Stimulated activated naive CD8-positive, alpha-beta T cell treated with anti-CD3 and anti-CD28 coated beads, Interleukin-15, Interleukin-2, amounts not matched to agents 100 ng/mL and 50 ng/mL, for 24 hours (primary cell): Measurements from ENCODE around the gene CRB2.
A peak's percentile ranks its signal among the peaks of the same experiment; 100 is the strongest.

Experiments
- H3K27ac Mint-ChIP-seq: one replicate; pipeline ENCODE4 v1.8.0; 2021; ENCODE audit warnings: mild to moderate bottlenecking, mixed read lengths
- H3K27me3 Mint-ChIP-seq: one replicate; pipeline ENCODE4 v1.8.0; 2021; ENCODE audit warnings: mixed read lengths
- H3K36me3 Mint-ChIP-seq: one replicate; pipeline ENCODE4 v1.8.0; 2021; ENCODE audit warnings: low read depth, mixed read lengths
- H3K4me1 Mint-ChIP-seq: one replicate; pipeline ENCODE4 v1.8.0; 2021; ENCODE audit warnings: low read depth, mixed read lengths
- H3K4me3 Mint-ChIP-seq: one replicate; pipeline ENCODE4 v1.8.0; 2021; ENCODE audit warnings: mild to moderate bottlenecking, mixed read lengths
- H3K9me3 Mint-ChIP-seq: one replicate; pipeline ENCODE4 v1.8.0; 2021; ENCODE audit warnings: mixed read lengths

The CRB2 gene

DNA sequence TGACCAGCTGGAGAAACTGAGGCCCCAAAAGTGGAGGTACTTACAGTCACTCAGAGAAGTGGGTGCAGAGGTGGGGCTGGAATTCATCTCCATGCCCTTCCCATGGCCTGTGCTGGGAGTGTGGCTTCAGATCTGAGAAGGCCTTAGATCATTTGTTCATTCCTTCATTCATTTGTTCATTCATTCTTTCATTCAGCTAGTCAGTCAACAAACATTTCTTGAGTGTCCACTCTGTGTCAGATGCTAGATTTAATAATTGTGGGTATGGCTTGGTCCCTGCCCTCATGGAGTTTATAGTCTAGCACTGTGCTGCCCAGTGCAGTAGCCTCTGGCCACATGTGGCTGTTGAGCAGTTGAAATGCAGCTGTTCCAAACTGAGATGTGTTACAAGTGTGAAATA, 19.0 kb upstream of the CRB2 start:
- Mint-ChIP-seq H3K4me1 (peaks cover 86% of the 10 kb centered on the region), H3K4me3 (no peak overlapping the region), H3K27ac (no peak overlapping the region), H3K36me3 (no peaks in the 10 kb centered on the region), H3K27me3 (no peaks in the 10 kb centered on the region), H3K9me3 (no peaks in the 10 kb centered on the region)

DNA sequence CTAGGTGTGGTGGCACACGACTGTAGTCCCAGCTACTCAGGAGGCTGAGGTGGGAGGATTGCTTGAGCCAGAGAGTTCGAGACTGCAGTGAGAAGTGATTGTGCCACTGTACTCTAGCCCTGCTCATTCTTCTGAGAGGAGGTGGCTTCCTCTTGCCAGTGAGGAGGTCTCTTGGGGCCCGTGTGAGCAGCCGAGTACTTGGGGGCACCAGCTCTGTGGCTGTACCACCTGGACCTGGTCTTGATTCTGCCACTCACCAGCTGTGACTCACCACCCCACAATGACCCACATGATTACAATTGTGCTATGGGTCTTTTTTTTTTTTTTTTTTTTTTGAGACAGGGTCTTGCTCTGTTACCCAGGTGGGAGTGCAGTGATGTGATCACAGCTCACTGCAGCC, 18.0 kb upstream of the CRB2 start:
- H3K27me3 Mint-ChIP-seq: no peaks in the 10 kb centered on the region
- peaks cover 84% of the 10 kb centered on the region for H3K4me1 Mint-ChIP-seq
- no peaks in the 10 kb centered on the region for H3K9me3 Mint-ChIP-seq
- H3K4me3 Mint-ChIP-seq: no peak overlapping the region
- H3K36me3 Mint-ChIP-seq: no peaks in the 10 kb centered on the region
- peak overlapping the region; percentile 97 for H3K27ac Mint-ChIP-seq

DNA sequence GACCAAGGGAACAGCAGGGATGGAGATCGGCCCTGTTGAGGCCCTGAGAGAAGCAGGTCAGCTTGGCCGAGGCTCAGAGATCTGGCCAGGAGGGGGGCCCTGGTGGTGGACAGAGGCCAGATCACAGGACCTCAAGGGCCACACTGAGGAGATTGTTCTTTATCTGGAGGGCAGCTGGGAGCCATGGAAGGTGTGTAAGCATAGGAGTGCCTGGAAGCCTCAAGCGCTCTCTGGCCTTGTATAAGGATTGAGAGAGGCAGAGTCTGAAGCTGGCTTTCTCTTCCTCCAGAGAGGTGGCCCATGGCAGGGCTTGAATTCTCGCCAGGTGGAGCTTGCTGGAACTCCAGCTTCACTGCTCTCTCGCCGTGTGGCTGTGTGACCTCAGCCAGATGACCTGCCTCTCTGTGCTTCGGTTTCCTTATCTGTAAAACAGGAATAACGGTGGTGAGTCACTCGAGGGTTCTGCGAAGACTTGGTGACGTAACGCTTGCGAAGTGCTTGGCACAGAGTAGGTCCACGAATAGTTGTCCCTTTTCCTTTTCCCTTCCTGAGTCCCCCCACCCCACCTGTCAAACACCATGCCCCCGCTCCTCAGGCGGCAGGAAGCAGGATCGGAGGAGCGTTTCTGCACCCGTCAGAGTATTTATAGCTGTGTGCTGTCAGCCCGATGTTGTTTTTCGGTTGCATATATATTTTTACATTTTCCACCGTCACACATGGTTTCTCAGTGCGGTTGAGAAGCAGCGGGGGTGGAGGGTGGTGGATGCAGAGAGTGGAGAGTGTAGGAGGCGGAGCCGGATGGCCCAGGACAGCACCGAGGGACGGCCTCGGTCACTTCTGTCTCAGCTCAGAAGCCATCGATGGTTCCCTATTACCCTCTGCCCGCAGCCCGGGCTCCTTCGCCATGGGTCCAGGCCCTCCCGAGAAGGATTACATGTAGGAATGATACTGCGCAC, 17.0 kb upstream of the CRB2 start:
- Mint-ChIP-seq H3K27me3 (no peaks in the 10 kb centered on the region), H3K9me3 (no peaks in the 10 kb centered on the region), H3K4me1 (peaks cover 87% of the 10 kb centered on the region), H3K4me3 (peak overlapping the region; percentile 76), H3K27ac (peak overlapping the region; percentile 97), H3K36me3 (no peaks in the 10 kb centered on the region)

DNA sequence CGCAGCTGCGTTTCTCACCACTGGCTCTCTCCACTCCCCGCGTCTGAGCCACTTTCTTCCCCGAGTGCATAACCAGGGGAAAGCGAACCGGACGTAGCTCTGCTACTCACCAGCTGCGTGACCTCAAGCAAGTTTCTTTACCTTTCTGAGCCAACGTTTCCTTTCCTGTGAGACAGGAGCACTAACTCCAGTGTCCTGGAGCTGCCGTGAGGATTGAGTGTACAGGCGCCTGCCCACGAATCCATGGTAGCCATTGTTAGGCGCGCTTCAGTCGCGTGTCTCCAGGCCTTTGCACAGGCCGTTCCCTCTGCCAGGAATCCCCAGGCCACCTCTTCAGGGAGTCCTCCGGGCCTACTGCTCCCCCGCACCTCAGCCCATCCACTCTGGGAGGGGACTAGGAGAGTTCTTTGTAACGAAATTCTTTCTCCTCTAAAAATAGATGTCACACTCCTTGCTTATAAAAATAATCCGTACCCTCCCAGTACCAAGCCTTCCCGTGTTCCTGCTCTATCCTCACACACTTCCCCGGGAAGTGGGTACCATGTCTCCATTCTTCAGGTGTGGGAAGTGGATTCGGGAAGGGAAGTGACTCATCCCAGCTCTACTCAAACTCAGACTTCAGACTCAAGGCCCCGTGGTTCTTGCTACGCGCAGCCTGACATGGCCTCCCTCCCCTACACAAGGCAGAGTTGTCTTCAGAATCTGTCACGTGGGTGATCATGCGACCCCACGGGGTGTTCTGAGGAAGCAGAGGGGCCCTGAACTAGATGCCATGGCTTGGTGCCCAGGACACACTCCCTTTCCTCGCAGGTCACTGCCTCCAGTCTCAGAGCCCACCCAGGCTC, 16.1 kb upstream of the CRB2 start:
- peak overlapping the region; percentile 97 for H3K27ac Mint-ChIP-seq
- no peaks in the 10 kb centered on the region for H3K36me3 Mint-ChIP-seq
- no peaks in the 10 kb centered on the region for H3K27me3 Mint-ChIP-seq
- no peaks in the 10 kb centered on the region for H3K9me3 Mint-ChIP-seq
- H3K4me1 Mint-ChIP-seq: peaks cover 81% of the 10 kb centered on the region
- peak overlapping the region; percentile 76 for H3K4me3 Mint-ChIP-seq

DNA sequence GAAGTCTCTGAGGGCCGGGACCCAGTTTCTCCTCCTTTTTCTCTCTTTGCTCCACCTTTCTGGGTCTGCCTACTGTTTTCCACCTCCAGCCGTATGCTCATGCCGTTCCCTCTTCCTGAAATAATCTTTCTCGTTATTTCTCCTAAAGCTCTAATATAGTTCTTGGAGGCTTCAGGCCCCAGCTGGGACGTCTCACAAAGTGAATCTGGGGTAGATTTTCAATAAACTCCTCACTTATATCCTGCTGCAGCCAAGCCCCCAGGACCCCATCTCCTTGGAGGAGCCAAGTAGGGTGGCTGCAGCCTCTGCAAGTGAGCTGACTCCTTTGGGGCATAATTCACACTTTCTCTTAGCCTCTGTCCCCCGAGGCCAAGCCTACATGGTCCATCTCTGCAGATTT, 14.2 kb upstream of the CRB2 start:
- Mint-ChIP-seq H3K27me3 (no peaks in the 10 kb centered on the region), H3K4me3 (peak overlapping the region; percentile 2), H3K36me3 (no peaks in the 10 kb centered on the region), H3K27ac (no peak overlapping the region), H3K4me1 (peaks cover 63% of the 10 kb centered on the region), H3K9me3 (no peaks in the 10 kb centered on the region)

DNA sequence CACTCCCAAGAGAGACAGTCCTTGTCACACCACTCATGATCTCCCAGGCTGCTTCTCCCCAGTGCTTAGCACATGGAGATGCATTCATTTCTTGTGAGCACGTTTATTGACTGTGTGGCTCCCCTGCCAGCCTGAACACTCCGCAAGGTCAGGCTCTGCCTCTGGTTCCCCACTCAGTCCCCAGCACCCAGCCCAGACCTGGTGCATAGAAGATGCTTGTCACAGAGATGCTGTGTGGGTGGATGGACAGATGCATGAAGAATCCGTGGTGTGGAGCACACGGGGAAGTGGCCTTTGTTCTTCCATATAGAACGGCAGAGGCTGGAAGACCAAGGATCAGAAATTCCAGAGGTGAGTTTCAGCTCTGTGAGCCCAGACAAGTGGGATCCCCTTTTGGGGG, 13.8 kb upstream of the CRB2 start:
- no peak overlapping the region for H3K4me3 Mint-ChIP-seq
- H3K4me1 Mint-ChIP-seq: peaks cover 63% of the 10 kb centered on the region
- H3K27me3 Mint-ChIP-seq: no peaks in the 10 kb centered on the region
- H3K27ac Mint-ChIP-seq: no peak overlapping the region
- H3K36me3 Mint-ChIP-seq: no peaks in the 10 kb centered on the region
- H3K9me3 Mint-ChIP-seq: no peaks in the 10 kb centered on the region

DNA sequence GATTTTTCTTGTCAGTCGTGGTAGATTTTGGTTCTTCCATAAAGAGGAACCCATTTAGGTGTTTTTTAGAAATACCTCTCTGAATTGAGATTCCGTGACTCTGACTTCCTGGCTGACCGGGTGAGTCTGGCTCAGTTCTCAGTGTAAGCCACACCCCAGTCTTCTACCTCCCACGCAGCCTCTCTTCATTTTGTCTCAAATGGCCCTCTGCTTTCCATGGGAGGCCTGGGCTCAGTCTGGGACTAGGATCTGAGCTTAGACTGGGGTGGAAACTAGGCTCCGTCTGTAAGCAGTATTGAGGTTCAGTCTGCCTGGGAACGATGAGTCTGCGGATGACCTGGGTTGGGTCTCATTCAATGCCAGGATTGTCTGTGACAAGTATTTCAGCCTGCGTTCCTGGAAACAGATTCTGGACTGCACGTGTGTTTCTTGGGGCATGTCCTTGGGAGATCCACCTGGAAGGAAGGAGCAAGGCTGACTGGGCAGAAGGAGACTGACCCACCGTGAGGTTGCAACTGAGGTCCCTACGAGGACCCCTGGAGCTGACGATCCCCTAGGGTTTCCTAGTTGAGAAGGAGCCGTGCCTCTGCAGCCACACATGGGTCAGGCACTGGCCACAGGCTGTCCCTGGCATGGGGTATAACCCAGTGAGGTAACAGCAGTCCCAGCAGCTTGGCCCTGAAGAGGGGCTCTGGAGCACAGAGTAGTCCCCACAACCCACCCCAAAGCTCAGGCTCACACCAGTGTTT, 12.4 kb upstream of the CRB2 start:
- no peaks in the 10 kb centered on the region for H3K27me3 Mint-ChIP-seq
- peak overlapping the region; percentile 36 for H3K27ac Mint-ChIP-seq
- no peak overlapping the region for H3K4me3 Mint-ChIP-seq
- no peaks in the 10 kb centered on the region for H3K9me3 Mint-ChIP-seq
- H3K4me1 Mint-ChIP-seq: peaks cover 52% of the 10 kb centered on the region
- no peaks in the 10 kb centered on the region for H3K36me3 Mint-ChIP-seq

DNA sequence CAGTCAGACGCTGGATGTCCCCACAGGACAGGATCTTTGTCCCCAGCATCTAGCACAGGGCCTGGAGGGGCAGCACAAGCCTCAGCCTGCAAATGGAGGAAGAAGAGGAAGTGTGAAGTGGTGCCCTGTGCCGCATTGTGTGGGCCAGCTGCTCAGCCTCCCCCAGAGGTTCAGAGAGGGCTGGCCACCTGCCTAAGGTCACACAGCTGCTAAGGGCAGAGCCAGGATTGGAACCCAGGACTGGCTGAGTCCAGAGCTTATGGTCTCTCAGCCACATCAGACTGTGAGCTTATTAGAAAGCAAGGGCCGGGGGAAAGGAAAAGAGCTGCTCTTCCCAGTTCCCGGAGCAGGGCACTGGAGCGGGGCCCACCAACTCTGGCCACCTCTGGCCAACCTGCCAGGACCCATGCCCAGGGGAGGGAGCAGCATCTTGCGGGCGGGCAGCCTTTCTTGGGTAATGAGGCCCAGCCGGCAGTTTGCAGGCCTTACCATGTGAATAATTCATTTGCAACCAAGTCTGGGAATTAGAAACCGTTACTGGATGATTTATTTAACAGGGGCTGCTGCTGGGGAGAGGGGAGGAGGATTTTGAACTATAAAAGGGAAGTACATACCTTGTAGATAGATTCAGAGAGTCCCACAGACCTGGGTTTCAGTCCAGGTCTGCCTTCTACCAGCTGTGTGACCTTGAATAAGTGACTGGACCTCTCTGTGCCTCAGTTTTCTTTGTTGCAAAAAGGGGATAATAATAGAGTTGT, 11.6 kb upstream of the CRB2 start:
- Mint-ChIP-seq H3K9me3 (no peaks in the 10 kb centered on the region), H3K27ac (no peak overlapping the region), H3K36me3 (no peaks in the 10 kb centered on the region), H3K4me1 (peaks cover 44% of the 10 kb centered on the region), H3K27me3 (no peaks in the 10 kb centered on the region), H3K4me3 (no peak overlapping the region)

DNA sequence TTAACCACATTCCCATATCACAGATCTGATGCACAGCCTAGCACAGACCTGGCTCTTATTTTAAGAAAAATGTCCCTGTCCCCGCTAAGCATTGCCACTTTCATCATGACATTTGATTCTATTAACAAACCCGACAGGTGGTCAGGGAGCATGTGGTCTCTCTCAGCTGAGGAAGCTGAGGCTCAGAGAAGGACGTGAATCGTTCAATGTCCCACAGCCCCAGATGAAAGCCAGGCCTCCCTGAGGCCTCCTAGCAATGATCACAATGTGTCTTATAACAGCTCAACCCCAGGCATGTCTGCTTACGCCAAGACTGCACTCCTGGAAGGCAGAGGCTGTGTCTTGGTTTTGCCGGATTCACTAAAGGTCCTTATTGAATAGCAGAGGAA, 10.4 kb upstream of the CRB2 start:
- Mint-ChIP-seq H3K27me3 (peaks cover 5% of the 10 kb centered on the region), H3K4me1 (peaks cover 32% of the 10 kb centered on the region), H3K4me3 (no peak overlapping the region), H3K9me3 (no peaks in the 10 kb centered on the region), H3K27ac (no peak overlapping the region), H3K36me3 (no peaks in the 10 kb centered on the region)

DNA sequence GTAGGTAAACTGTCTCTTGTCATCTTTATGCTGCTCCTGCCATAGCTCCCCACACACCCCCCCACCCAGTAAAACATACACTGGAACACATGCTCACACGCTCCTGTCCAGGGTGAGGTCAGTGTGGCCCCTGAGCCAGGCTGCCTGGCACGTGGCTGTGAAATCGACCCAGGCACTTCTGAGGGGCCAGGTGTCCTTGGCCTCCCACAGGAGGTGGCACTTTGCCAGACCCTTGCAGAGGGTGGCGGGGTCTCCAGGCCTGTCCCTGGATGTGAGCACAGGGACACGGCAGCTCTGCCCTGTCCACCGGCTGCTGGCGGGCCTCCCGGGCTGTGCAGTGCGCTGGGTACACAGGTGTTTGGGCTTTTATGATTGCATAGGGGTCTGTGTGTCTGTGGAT, 10.0 kb upstream of the CRB2 start:
- Mint-ChIP-seq H3K27me3 (peaks cover 8% of the 10 kb centered on the region), H3K4me3 (no peak overlapping the region), H3K36me3 (no peaks in the 10 kb centered on the region), H3K27ac (no peak overlapping the region), H3K4me1 (peaks cover 28% of the 10 kb centered on the region), H3K9me3 (no peaks in the 10 kb centered on the region)

DNA sequence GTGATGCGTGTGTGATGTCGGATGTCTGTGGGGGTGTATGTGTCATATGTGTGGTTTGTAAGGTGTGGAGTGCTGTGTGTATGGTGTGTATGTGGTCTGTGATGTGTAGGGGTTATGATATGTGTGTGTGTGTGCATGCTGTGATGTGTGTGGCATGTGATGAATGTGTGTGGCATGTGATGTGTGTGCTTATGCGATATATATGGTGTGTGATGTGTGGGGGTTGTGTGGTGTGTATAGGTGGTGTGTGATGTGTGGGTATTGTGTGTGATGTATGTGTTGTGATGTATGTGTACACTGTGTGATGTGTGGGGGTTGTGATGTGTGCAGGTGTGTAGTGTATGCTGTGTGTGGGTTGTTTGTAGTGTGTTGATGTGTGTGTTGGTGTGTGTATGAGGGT, 9.2 kb upstream of the CRB2 start:
- Mint-ChIP-seq H3K4me3 (no peak overlapping the region), H3K36me3 (no peaks in the 10 kb centered on the region), H3K4me1 (peaks cover 20% of the 10 kb centered on the region), H3K9me3 (no peaks in the 10 kb centered on the region), H3K27ac (no peak overlapping the region), H3K27me3 (peaks cover 8% of the 10 kb centered on the region)

DNA sequence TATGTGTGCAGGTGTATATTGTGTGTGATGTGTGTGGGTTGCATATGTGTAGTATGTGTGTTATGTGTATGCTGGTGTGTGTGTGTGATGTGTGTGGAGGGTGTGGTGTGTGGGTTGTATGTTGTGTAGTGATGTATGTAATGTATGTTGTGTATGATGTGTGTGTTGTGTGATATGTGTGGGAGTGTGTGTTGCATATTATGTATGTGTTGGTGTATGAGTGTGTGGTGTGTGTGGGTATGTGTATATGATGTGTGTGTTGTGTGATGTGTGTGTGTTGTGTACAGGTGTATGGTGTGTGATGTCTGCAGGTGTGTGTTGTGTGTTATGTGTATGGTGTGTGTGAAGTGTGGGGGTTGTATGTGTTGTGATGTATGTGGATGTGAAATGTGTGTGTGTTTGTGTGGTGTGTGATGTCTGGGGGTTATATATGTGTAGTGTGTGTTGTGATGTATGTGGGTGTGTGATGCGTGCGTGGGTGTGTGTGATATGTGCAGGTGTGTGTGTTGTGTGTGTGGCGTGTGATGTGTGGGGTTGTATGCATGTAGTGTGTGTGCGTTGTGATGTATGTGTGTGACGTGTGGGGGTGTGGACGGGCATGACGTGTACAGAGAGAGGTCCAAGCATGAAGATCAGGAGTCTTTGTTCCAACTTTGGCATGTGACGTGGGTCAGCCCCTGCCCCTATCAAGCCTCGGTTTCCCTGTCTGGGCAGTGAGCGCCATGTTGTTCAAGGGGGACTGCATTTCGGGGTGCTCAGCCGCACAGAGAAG, 8.5 kb upstream of the CRB2 start:
- no peaks in the 10 kb centered on the region for H3K9me3 Mint-ChIP-seq
- no peaks in the 10 kb centered on the region for H3K36me3 Mint-ChIP-seq
- no peak overlapping the region for H3K27ac Mint-ChIP-seq
- peaks cover 14% of the 10 kb centered on the region for H3K4me1 Mint-ChIP-seq
- peaks cover 8% of the 10 kb centered on the region for H3K27me3 Mint-ChIP-seq
- no peak overlapping the region for H3K4me3 Mint-ChIP-seq

DNA sequence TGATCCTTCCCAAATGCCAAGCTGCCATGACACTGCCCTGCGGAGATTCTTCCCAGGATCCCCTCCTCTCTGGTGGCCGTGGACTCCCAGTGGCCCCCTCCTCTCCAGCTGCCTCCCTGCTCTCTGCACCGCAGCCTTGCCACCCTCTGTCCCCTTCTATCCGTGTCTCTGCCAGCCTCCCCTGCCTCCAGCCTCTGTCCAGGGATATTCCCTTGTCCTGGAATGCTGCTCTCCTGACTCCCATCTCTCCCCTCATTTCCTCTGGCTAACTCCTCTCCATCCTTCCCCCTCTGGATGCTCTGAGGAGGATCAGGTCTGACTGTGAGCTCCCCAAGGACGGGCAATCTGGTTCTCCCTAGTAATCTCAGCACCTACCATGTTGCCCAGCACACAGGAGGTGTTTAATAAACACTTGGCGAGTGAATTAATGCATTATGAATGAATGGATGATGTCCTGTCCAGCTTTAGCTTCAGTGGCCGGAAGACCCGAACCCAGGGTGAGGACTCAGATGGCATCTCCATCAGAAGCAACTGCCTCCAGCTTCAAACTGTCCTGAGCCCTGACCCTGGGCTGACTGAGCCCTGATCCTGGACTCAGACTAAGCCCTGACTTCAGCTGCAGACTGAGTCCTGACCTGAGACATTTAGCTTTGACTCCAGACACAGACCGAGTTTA, 7.5 kb upstream of the CRB2 start:
- H3K9me3 Mint-ChIP-seq: no peaks in the 10 kb centered on the region
- no peak overlapping the region for H3K4me3 Mint-ChIP-seq
- H3K36me3 Mint-ChIP-seq: no peaks in the 10 kb centered on the region
- no peak overlapping the region for H3K27ac Mint-ChIP-seq
- peaks cover 8% of the 10 kb centered on the region for H3K27me3 Mint-ChIP-seq
- H3K4me1 Mint-ChIP-seq: peaks cover 5% of the 10 kb centered on the region
